ENCODE data around the gene TMPRSS11E. TPM values are rescaled to one million over a fixed set of nuclear protein-coding genes. Genes with fewer than 3 reads are reported as not detected.

Gene TMPRSS11E
- total RNA-seq, 1 donor = not detected

DNA sequence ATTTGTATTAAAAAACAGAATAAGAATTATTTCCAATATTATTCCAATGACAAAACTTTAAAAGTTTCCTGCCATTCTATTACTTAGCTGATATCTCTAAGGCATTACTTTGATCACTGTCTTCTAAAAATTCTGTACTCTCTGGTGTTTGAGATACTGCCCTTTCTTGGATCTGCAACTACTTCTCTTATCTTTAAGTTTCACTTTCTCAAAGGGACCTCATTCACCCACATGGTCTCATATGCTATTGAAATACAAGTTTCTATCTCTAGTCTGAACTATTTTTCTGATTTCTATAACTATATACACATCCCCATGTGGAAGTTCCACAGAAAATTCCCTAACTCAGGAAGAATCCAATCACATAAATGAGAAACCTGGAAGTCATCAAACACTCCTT is 22.2 kb downstream of the TMPRSS11E start:
- DNase-seq (ENCODE audit: low read depth) = no peak
- TF ChIP-seq, protein P1, sequence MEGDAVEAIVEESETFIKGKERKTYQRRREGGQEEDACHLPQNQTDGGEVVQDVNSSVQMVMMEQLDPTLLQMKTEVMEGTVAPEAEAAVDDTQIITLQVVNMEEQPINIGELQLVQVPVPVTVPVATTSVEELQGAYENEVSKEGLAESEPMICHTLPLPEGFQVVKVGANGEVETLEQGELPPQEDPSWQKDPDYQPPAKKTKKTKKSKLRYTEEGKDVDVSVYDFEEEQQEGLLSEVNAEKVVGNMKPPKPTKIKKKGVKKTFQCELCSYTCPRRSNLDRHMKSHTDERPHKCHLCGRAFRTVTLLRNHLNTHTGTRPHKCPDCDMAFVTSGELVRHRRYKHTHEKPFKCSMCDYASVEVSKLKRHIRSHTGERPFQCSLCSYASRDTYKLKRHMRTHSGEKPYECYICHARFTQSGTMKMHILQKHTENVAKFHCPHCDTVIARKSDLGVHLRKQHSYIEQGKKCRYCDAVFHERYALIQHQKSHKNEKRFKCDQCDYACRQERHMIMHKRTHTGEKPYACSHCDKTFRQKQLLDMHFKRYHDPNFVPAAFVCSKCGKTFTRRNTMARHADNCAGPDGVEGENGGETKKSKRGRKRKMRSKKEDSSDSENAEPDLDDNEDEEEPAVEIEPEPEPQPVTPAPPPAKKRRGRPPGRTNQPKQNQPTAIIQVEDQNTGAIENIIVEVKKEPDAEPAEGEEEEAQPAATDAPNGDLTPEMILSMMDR (IDR thresholded peaks at IDR 0.05; ENCODE audit: insufficient read depth, low read length) = no peak
- no peak overlapping the region for H3K4me3 ChIP-seq (ENCODE audit: low read depth, low read length)

DNA sequence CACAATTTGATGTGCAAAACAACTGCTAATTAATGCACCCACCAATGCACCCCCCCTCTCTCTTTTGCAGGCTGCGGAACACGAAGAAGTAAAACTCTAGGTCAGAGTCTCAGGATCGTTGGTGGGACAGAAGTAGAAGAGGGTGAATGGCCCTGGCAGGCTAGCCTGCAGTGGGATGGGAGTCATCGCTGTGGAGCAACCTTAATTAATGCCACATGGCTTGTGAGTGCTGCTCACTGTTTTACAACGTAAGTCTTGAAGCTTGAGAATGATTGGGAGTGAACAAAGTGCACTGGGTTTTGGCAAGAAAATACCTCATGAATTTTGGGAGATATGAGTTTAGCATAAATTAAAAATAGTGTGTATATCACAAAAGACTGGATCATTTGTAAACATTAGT is 28.9 kb downstream of the TMPRSS11E start:
- H3K4me3 ChIP-seq (ENCODE audit: low read depth, low read length) = no peak overlapping the region
- TF ChIP-seq, protein P1 (IDR thresholded peaks at IDR 0.05; ENCODE audit: insufficient read depth, low read length) = no peak
- peak; percentile 52 for DNase-seq (ENCODE audit: low read depth)

DNA sequence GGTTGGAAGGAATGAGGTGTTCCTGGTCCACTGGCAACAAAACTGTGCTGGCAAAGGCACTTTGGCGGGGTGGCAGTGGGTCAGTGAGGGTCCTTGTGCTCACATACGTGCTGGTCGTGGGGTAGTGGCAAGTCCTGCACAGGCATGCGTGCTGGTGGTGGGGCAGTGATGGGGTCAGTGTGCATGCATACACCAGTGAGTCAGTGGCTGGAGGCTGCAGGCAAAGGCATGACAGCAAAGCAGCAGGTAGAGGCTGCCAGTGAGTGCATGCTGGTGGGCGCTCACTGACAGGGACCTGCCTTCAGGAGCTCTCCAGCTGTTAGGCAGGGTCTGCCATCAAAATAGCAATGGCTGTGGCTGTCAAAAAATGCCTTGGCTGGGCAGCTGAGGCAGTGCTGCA is 42.1 kb downstream of the TMPRSS11E start:
- DNase-seq (ENCODE audit: low read depth) = no peak
- TF ChIP-seq, protein P1 (IDR thresholded peaks at IDR 0.05; ENCODE audit: insufficient read depth, low read length) = no peak
- H3K4me3 ChIP-seq (ENCODE audit: low read depth, low read length) = no peak overlapping the region

DNA sequence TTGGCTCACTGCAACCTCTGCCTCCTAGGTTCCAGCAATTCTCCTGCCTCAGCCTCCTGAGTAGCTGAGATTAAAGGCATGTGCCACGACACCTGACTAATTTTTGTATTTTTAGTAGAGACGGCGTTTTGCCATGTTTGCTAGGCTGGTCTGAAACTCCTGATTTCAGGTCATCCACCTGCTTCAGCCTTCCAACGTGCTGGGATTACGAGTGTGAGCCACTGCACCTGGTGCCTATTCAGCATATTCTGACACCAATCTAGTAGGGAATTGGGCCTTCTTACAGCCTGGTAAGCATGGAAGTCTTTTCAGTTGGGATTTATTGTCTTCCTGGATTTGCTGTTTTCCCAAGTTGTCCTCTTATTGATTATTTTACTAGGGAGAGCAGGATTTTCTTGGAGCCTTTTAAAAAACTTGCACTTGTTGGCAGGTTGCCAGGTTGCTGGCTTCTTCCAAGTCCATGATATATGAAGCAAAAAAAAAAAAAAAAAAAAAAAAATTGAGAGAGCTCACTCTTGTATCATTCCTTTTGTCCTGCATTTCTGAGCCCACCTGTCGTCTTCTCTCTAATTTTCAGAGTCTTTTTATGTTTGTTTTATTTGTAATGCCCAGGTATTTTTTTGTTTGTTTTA is 43.7 kb downstream of the TMPRSS11E start:
- TF ChIP-seq, protein P1 (IDR thresholded peaks at IDR 0.05; ENCODE audit: insufficient read depth, low read length) = no peak
- peak; percentile 15 for DNase-seq (ENCODE audit: low read depth)

DNA sequence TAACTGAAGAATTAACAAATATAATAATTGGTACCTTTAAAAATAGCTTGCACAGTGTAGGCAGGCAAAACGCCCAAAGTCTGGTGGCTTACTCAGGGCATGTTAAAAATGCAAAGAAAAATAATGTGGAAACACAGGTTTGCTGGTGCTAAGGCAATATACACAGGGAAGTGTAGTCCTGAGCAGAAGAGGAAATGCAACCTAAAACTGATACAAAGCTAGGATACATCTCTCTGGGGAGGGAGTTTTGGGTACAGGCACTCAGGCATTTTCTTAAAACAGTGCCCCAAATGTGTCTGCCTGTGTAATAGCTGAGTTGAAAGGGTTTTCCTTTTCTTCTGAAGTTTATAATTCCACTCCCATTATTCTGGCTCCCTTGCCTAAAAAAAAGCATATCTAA is 47.4 kb downstream of the TMPRSS11E start:
- TF ChIP-seq, protein P1 (IDR thresholded peaks at IDR 0.05; ENCODE audit: insufficient read depth, low read length) = no peak
- DNase-seq (ENCODE audit: low read depth) = no peak
- H3K4me3 ChIP-seq (ENCODE audit: low read depth, low read length) = no peak overlapping the region

More for the DNA sequence above, 43.7 kb downstream of the TMPRSS11E start:
- H3K4me3 ChIP-seq (ENCODE audit: low read depth, low read length) = no peak overlapping the region

DNA sequence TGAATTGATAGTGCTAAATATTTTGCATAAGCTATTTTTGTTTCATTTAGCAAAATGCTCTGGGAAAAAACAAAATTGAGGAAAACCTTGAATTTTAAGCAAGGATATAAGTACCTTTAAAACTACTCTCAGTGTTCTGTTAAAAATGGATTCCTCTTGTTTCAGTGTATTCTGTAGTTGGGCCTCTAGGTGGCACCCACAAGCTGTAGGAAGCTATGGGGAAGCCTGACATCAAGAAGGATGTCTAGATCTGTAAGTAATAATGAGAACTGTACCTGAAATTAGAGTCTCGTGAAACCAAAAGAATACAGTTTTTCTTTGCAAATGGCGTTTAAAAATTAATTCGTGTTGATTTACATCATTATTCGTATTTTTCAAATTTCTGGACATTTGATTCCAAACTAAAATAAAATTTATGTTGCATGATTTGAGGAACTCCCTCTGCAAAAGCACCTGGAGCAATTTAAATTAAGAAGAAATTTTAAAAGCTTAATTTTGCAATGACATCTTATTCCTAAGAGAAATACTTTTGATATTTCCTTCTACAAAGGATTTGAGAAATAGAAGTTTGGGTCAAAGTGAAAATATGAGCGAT is 51.2 kb downstream of the TMPRSS11E start:
- peak; percentile 79 for DNase-seq (ENCODE audit: low read depth)
- TF ChIP-seq, protein P1 (IDR thresholded peaks at IDR 0.05; ENCODE audit: insufficient read depth, low read length) = peak; percentile 87
- no peak overlapping the region for H3K4me3 ChIP-seq (ENCODE audit: low read depth, low read length)
